ENCODE measurements around the gene SHISA6. TPM values are rescaled to one million over a fixed set of nuclear protein-coding genes. Genes with fewer than 3 reads are reported as not detected.
"Not testable (repeated sequence)": the region's sequence is repeated elsewhere in the genome, so short reads cannot be mapped to it uniquely, and the experiment has no call there.

Gene SHISA6
- total RNA-seq, 1 donor from 2014 or later, result 1.4 TPM

DNA sequence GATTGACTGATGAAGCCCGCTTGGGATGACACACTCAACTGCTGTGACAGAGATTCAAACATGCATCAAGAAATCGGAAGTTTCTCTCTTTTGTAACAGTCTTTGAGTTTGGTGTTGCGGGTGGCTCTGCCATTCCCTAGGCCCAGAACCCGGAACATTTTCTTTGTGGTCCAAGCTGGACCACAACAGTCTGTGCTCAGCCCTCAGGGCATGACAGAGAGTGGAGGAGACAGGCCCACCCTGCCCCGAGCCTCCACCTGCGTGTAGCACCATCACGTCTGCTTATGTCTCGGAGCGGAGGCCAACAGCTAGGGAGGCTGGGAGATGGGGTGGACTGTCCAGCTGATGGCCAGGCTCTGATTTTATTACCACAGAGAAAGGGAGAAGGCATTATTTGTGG is 64.5 kb downstream of the SHISA6 start:
- H3K27ac Mint-ChIP-seq (ENCODE audit: unreplicated experiment), result no peak overlapping the region
- H3K4me1 Mint-ChIP-seq, result peaks cover 5% of the 10 kb centered on the region
- peaks cover 5% of the 10 kb centered on the region for H3K27me3 Mint-ChIP-seq (ENCODE audit: low read depth)
- no peak overlapping the region for H3K4me3 Mint-ChIP-seq
- no peaks in the 10 kb centered on the region for H3K36me3 Mint-ChIP-seq (ENCODE audit: low read depth)
- TF ChIP-seq, protein P1, sequence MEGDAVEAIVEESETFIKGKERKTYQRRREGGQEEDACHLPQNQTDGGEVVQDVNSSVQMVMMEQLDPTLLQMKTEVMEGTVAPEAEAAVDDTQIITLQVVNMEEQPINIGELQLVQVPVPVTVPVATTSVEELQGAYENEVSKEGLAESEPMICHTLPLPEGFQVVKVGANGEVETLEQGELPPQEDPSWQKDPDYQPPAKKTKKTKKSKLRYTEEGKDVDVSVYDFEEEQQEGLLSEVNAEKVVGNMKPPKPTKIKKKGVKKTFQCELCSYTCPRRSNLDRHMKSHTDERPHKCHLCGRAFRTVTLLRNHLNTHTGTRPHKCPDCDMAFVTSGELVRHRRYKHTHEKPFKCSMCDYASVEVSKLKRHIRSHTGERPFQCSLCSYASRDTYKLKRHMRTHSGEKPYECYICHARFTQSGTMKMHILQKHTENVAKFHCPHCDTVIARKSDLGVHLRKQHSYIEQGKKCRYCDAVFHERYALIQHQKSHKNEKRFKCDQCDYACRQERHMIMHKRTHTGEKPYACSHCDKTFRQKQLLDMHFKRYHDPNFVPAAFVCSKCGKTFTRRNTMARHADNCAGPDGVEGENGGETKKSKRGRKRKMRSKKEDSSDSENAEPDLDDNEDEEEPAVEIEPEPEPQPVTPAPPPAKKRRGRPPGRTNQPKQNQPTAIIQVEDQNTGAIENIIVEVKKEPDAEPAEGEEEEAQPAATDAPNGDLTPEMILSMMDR (conservative IDR thresholded peaks at IDR 0.05), result no peak
- DNase-seq (ENCODE audit: low read depth, low spot score), result no peak
- H3K9me3 Mint-ChIP-seq, result no peaks in the 10 kb centered on the region

DNA sequence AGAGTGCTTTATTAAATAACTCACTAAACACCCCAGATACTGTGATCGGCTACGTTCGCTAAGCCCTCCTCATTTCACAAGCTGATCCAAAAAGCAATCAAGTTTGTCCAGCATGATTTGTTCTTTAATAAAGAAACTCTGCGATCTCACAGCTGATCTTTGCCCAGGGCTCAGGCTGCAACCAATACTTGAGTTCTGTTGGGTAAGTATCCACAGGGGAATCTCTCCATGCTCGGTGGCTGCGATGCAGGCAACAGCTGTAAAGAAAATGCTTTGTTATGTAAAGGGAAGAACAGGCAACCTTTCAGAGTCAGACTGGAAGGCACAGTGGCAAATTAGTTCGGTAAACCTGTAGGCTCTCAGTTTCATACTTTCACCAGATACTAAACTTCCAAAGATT is 67.5 kb downstream of the SHISA6 start:
- Mint-ChIP-seq H3K9me3 (no peaks in the 10 kb centered on the region), H3K27ac (ENCODE audit: unreplicated experiment) (no peak overlapping the region), H3K27me3 (ENCODE audit: low read depth) (peaks cover 7% of the 10 kb centered on the region), H3K4me3 (no peak overlapping the region), H3K4me1 (peaks cover 5% of the 10 kb centered on the region), H3K36me3 (ENCODE audit: low read depth) (no peaks in the 10 kb centered on the region)
- no peak for DNase-seq (ENCODE audit: low read depth, low spot score)
- TF ChIP-seq, protein P1 (conservative IDR thresholded peaks at IDR 0.05), result no peak

DNA sequence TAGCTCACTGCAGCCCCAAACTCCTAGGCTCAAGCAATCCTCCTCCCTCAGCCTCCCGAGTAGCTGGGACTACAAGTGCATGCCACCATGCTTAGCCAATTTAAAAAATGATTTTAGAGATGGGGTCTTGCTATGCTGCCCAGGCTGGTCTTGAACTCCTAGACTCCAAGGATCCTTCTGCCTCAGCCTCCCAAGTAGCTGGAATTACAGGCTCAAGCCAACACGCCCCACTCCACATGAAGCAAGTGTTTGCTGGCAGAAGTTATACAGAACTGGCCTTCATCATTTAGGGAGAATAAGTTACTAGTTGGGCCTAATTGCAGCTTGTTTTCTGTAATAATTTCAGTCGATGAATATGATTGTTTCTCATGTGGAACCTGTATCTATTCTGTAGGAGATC is 68.0 kb downstream of the SHISA6 start:
- H3K27ac Mint-ChIP-seq (ENCODE audit: unreplicated experiment), result no peak overlapping the region
- TF ChIP-seq, protein P1 (conservative IDR thresholded peaks at IDR 0.05), result no peak
- peaks cover 5% of the 10 kb centered on the region for H3K4me1 Mint-ChIP-seq
- no peaks in the 10 kb centered on the region for H3K9me3 Mint-ChIP-seq
- DNase-seq (ENCODE audit: low read depth, low spot score), result no peak
- no peaks in the 10 kb centered on the region for H3K36me3 Mint-ChIP-seq (ENCODE audit: low read depth)
- H3K27me3 Mint-ChIP-seq (ENCODE audit: low read depth), result peaks cover 9% of the 10 kb centered on the region
- no peak overlapping the region for H3K4me3 Mint-ChIP-seq

DNA sequence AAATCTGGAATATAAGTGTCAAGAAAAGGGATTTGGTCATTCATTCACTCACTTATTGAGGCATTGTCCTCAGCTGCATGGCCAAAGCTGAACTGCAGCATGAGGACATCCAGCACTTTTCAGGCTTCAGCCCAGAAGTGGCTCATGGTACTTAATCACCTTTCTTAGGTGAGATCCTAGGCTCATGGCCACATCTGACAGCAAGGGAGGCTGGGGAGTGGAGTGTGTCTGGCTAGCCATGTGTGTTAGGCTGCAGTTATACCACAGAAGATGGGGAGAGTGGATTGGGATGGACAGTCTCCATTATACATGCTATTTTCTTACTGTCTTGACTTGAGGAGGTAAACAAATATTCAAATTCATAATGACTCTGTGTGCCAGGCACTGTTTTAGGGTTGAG is 68.8 kb downstream of the SHISA6 start:
- Mint-ChIP-seq H3K9me3 (no peaks in the 10 kb centered on the region), H3K4me3 (no peak overlapping the region), H3K27me3 (ENCODE audit: low read depth) (peaks cover 9% of the 10 kb centered on the region), H3K36me3 (ENCODE audit: low read depth) (no peaks in the 10 kb centered on the region), H3K27ac (ENCODE audit: unreplicated experiment) (no peak overlapping the region), H3K4me1 (peaks cover 5% of the 10 kb centered on the region)
- DNase-seq (ENCODE audit: low read depth, low spot score), result no peak
- TF ChIP-seq, protein P1 (conservative IDR thresholded peaks at IDR 0.05), result no peak

DNA sequence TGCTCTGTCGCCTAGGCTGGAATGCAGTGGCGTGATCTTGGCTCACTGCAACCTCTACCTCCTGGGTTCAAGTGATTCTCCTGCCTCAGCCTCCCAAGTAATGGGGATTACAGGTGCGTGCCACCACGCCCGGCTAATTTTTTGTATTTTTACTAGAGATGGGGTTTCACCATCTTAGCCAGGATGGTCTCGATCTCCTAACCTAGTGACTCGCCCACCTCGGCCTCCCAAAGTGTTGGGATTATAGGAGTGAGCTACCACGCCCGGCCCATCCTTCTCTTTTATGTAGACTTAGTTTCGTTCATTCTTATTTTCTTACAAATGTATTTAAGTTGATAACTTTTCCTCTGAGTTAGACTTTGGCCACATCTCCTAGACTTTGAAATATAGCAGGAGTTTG is 75.4 kb downstream of the SHISA6 start:
- not testable (repeated sequence) for H3K4me3 Mint-ChIP-seq; H3K36me3 Mint-ChIP-seq (ENCODE audit: low read depth); H3K27me3 Mint-ChIP-seq (ENCODE audit: low read depth); H3K9me3 Mint-ChIP-seq; H3K27ac Mint-ChIP-seq (ENCODE audit: unreplicated experiment); H3K4me1 Mint-ChIP-seq; DNase-seq (ENCODE audit: low read depth, low spot score)

DNA sequence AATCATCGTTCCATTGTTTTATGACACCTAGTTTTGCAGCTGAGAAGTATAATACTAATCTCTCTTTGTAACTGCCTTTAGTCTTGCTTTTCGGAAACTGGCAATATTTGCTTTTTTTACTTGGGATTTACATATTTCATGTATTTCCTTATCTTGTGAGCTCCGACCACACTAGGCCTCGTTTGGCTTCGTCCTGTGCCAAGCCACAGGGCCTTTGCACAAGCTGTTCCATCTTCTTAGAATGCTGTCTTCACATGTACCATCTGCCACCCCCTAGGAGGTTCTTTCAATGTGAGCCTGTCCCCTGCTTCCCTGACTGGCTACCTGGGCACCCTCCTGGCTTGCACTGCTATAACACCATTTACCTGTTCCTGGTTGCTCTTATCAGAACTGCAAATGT is 77.2 kb downstream of the SHISA6 start:
- H3K36me3 Mint-ChIP-seq (ENCODE audit: low read depth), result no peaks in the 10 kb centered on the region
- H3K4me3 Mint-ChIP-seq, result no peak overlapping the region
- TF ChIP-seq, protein P1 (conservative IDR thresholded peaks at IDR 0.05), result no peak
- no peak for DNase-seq (ENCODE audit: low read depth, low spot score)
- H3K9me3 Mint-ChIP-seq, result peaks cover 2% of the 10 kb centered on the region
- no peak overlapping the region for H3K27ac Mint-ChIP-seq (ENCODE audit: unreplicated experiment)
- H3K27me3 Mint-ChIP-seq (ENCODE audit: low read depth), result peaks cover 4% of the 10 kb centered on the region
- no peaks in the 10 kb centered on the region for H3K4me1 Mint-ChIP-seq
